CD4-positive, alpha-beta T cell treated with Interleukin-6 at 100 ng/mL for 8 hours (primary cell): ENCODE data around the gene ZNF66.
A peak's percentile ranks its signal among the peaks of the same experiment; 100 is the strongest.
"Not testable (repeated sequence)": the region's sequence is repeated elsewhere in the genome, so short reads cannot be mapped to it uniquely, and the experiment has no call there.

Source experiments
- DNase-seq: peaks from one replicate; pipeline ENCODE4 v3.0.0-alpha.2; 2020; ENCODE audit warnings: mixed read lengths, low spot score

Gene ZNF66

GRCh38 chr19:20776083-20777076 is at the start of gene ZNF66:
Gene ZNF66 (plus strand): TSS chr19:20776304. CDS start chr19:20776448, 144 bp downstream.
- peak; percentile 93 for DNase-seq

GRCh38 chr19:20750169-20750568 is 25.9 kb upstream of the ZNF66 start:
- not testable (repeated sequence) for DNase-seq

GRCh38 chr19:20752291-20752690 is 23.8 kb upstream of the ZNF66 start:
- DNase-seq = not testable (repeated sequence)

GRCh38 chr19:20769225-20769736 is 6.8 kb upstream of the ZNF66 start:
- not testable (repeated sequence) for DNase-seq

- no peak for DNase-seq
These were observed 11.7 kb downstream of the ZNF66 start for GRCh38 chr19:20787786-20788185.

GRCh38 chr19:20791806-20792205 is 15.7 kb downstream of the ZNF66 start:
- DNase-seq = no peak

- not testable (repeated sequence) for DNase-seq
These were observed 30.5 kb downstream of the ZNF66 start for GRCh38 chr19:20806311-20807262.

GRCh38 chr19:20840371-20840770 is 64.3 kb downstream of the ZNF66 start:
- DNase-seq = no peak
